Spleen (tissue), 11 donors: ENCODE results near the gene SFXN2. TPM values are rescaled to one million over a fixed set of nuclear protein-coding genes. Genes with fewer than 3 reads are reported as not detected.

Source experiments
- DNase-seq: peaks from one replicate; pipeline ENCODE4 v3.0.0-alpha.2; 2020
- H3K27ac ChIP-seq, 8 donors: fragments of 200-600 bp; sonication (generic) in 7 of 8; 1 replicate in 4 of 8; 2 replicates in 4 of 8; pipeline versions ENCODE4 v1.5.0 to v1.8.0; 2016 to 2021; ENCODE audit warnings: inconsistent platforms in 4 of 8, mild to moderate bottlenecking in 4 of 8, moderate library complexity in 1 of 8
- H3K27me3 ChIP-seq, 7 donors: fragments of 200-600 bp; sonication (generic) in 6 of 7; replicated peaks in 1 of 7; 1 replicate in 4 of 7; 2 replicates in 3 of 7; pipeline versions ENCODE4 v1.5.0 to v1.8.0; 2016 to 2021; ENCODE audit warnings: inconsistent platforms in 3 of 7, mild to moderate bottlenecking in 1 of 7
- H3K36me3 ChIP-seq, 6 donors: fragments of 200-600 bp; sonication (generic) in 5 of 6; 1 replicate in 4 of 6; 2 replicates in 2 of 6; pipeline versions ENCODE4 v1.5.0 to v1.8.0; 2016 to 2021; ENCODE audit warnings: inconsistent platforms in 2 of 6
- H3K4me1 ChIP-seq, 6 donors: fragments of 200-600 bp; sonication (generic) in 5 of 6; 1 replicate in 3 of 6; 2 replicates in 3 of 6; pipeline versions ENCODE4 v1.5.0 to v1.8.0; 2016 to 2021; ENCODE audit warnings: inconsistent platforms in 3 of 6
- H3K4me3 ChIP-seq, 8 donors: fragments of 200-600 bp; sonication (generic) in 7 of 8; 1 replicate in 4 of 8; 2 replicates in 4 of 8; pipeline versions ENCODE4 v1.5.0 to v1.8.0; 2016 to 2021; ENCODE audit warnings: inconsistent platforms in 4 of 8, mild to moderate bottlenecking in 4 of 8, moderate library complexity in 2 of 8
- H3K9me3 ChIP-seq, 8 donors: fragments of 200-600 bp; sonication (generic) in 7 of 8; 1 replicate in 4 of 8; 2 replicates in 4 of 8; pipeline versions ENCODE4 v1.5.0 to v1.8.0; 2016 to 2021; ENCODE audit warnings: inconsistent platforms in 4 of 8
- CTCF ChIP-seq, 11 experiments: fragments of 200-600 bp in 7 of 11; fragments of 450-650 bp in 4 of 11; sonication (generic) in 4 of 11; IDR thresholded peaks in 8 of 11; conservative IDR thresholded peaks in 3 of 11; 1 replicate in 7 of 11; 2 replicates in 4 of 11; pipeline versions ENCODE4 v1.4.0 to v1.8.0; 2016 to 2021; ENCODE audit warnings: antibody characterized with exemption in 11 of 11, inconsistent platforms in 4 of 11, mild to moderate bottlenecking in 1 of 11
- POLR2A ChIP-seq, 3 donors: fragments of 450-650 bp; IDR thresholded peaks; one replicate each; pipeline ENCODE4 v1.5.1; 2017; ENCODE audit warnings: antibody characterized with exemption in 3 of 3, mild to moderate bottlenecking in 1 of 3
- POLR2AphosphoS5 ChIP-seq, 3 donors: sonication (generic); formaldehyde crosslinking; IDR thresholded peaks; one replicate each; pipeline ENCODE4 v1.5.1; 2017; ENCODE audit warnings: antibody characterized with exemption in 3 of 3
- WGBS, 5 donors: extraction: QIAGEN DNeasy Blood & Tissue Kit in 3 of 5; methylation state at CpG; one replicate each; pipeline versions ENCODE4 v1.1.5 to v1.1.7; 2013 to 2018; 5-methylcytosine and 5-hydroxymethylcytosine counted together
- intact Hi-C: fragments of 100-400 bp; cut with DNase I; formaldehyde crosslinking; loops from one replicate; pipeline ENCODE4 v1.15.0; 2023; ENCODE audit warnings: low total_unique reads
- polyA plus RNA-seq, 3 donors: library from polyadenylated mRNA; stranded (reverse); fragments of 200-250 nt; gene quantifications; one replicate each; pipeline ENCODE4 v1.2.1, GENCODE V29; 2013
- total RNA-seq, 7 donors: library from RNA; depleted of rRNA in 3 of 7; stranded (reverse); fragments of >200 nt in 3 of 7; fragmentation: NEBNext Ultra II Directional in 4 of 7; extraction: Animal tissue kit (Norgen Biotek cat#: 25700) in 4 of 7; gene quantifications; one replicate each; pipeline versions ENCODE4 v1.1.0 to v1.2.1, GENCODE V29; 2016 to 2021
- donor health status: healthy with polysubstance abuse.
- donor health status: DM: no; HTN: no; CAD: no; lungs with moderate emphysema.
- donor health status: DM: no; HTN: no; CAD: no.
- donor health status: Bipolar disorder and iron deficiency.
- donor health status: healthy.
- donor health status: DM: no; HTN: no; CAD: no.
- donor health status: DM: yes; HTN: yes; CAD: no.

SFXN2 gene
- total and polyA plus RNA-seq, 10 donors: 3.0 to 12.8 (median 9.8) TPM

- H3K9me3 ChIP-seq: no peaks in the 10 kb centered on the region
- WGBS, 5 donors: 52 to 60% (median 55%) methylated on average over 30 of the region's 30 CpGs
- peaks cover 0 to 14% (median 10%) of the 10 kb centered on the region in 6 donors for H3K4me1 ChIP-seq
- H3K27ac ChIP-seq: peak overlapping the region in 2 of 8 donors; percentile 29 to 40
- H3K4me3 ChIP-seq: no peak overlapping the region
- TF ChIP-seq POLR2AphosphoS5 (IDR thresholded peaks at IDR 0.05) (peak; percentile 59 to 67 (median 62)), CTCF (IDR thresholded peaks at IDR 0.05 in 8 of 11, conservative IDR thresholded peaks at IDR 0.05 in 3 of 11) (peak; percentile 76 to 97 (median 88)), POLR2A (IDR thresholded peaks at IDR 0.05) (no peak)
- intact Hi-C loops: loop anchor here (5.0 kb wide), 1 partner anchor 173 kb away; no protein-coding TSS in a partner anchor
- H3K36me3 ChIP-seq: peaks cover 0 to 71% (median 6%) of the 10 kb centered on the region in 6 donors
- DNase-seq: peak; percentile 93
- no peaks in the 10 kb centered on the region for H3K27me3 ChIP-seq
These were observed 14.9 kb downstream of the SFXN2 start for GRCh38 chr10:102729029-102730026.

- no peak overlapping the region for H3K4me3 ChIP-seq
- H3K4me1 ChIP-seq: peaks cover 0 to 14% (median 10%) of the 10 kb centered on the region in 6 donors
- intact Hi-C loops: loop anchor here (5.0 kb wide), 1 partner anchor 171 kb away; no protein-coding TSS in a partner anchor
- no peak for DNase-seq
- 69 to 89% (median 71%) methylated on average over 5 of the region's 5 CpGs for WGBS, 5 donors
- peaks cover 0 to 74% (median 6%) of the 10 kb centered on the region in 6 donors for H3K36me3 ChIP-seq
- H3K27ac ChIP-seq: peak overlapping the region in 3 of 8 donors; percentile 3 to 31 (median 18)
- H3K27me3 ChIP-seq: no peaks in the 10 kb centered on the region
- TF ChIP-seq POLR2AphosphoS5 (IDR thresholded peaks at IDR 0.05): peak in 2 of 3 donors; percentile 63 to 70
- TF ChIP-seq POLR2A (IDR thresholded peaks at IDR 0.05): no peak
- H3K9me3 ChIP-seq: no peaks in the 10 kb centered on the region
These were observed 16.9 kb downstream of the SFXN2 start for GRCh38 chr10:102731222-102731800.

- H3K9me3 ChIP-seq: no peaks in the 10 kb centered on the region
- H3K27ac ChIP-seq: no peak overlapping the region
- no peak overlapping the region for H3K4me3 ChIP-seq
- DNase-seq: no peak
- H3K4me1 ChIP-seq: peaks cover 0 to 14% (median 10%) of the 10 kb centered on the region in 6 donors
- TF ChIP-seq POLR2A (IDR thresholded peaks at IDR 0.05) (no peak), CTCF (IDR thresholded peaks at IDR 0.05 in 8 of 11, conservative IDR thresholded peaks at IDR 0.05 in 3 of 11) (no peak), POLR2AphosphoS5 (IDR thresholded peaks at IDR 0.05) (no peak)
- WGBS, 5 donors: 69 to 100% (median 73%) methylated on average over 1 of the region's 1 CpG; no CpG with 5 or more reads in 1 of the 5 donors
- intact Hi-C loops: loop anchor here (5.0 kb wide), 1 partner anchor 170 kb away; no protein-coding TSS in a partner anchor
- no peaks in the 10 kb centered on the region for H3K27me3 ChIP-seq
- peaks cover 0 to 69% (median 0%) of the 10 kb centered on the region in 6 donors for H3K36me3 ChIP-seq
These were observed 18.2 kb downstream of the SFXN2 start for GRCh38 chr10:102732661-102733060.

- WGBS, 5 donors: 77 to 91% (median 83%) methylated on average over 9 of the region's 9 CpGs
These were observed 20.7 kb downstream of the SFXN2 start for GRCh38 chr10:102735065-102735562.

More at GRCh38 chr10:102735065-102735562, 20.7 kb downstream of the SFXN2 start:
- DNase-seq: no peak
- peaks cover 0 to 14% (median 10%) of the 10 kb centered on the region in 6 donors for H3K4me1 ChIP-seq
- intact Hi-C loops: no loop called here
- H3K4me3 ChIP-seq: no peak overlapping the region
- peak overlapping the region in 3 of 8 donors; percentile 20 to 43 (median 31) for H3K27ac ChIP-seq
- no peaks in the 10 kb centered on the region for H3K27me3 ChIP-seq
- peaks cover 0 to 57% (median 0%) of the 10 kb centered on the region in 6 donors for H3K36me3 ChIP-seq
- no peaks in the 10 kb centered on the region for H3K9me3 ChIP-seq
- TF ChIP-seq POLR2A (IDR thresholded peaks at IDR 0.05) (no peak), POLR2AphosphoS5 (IDR thresholded peaks at IDR 0.05) (no peak), CTCF (IDR thresholded peaks at IDR 0.05 in 8 of 11, conservative IDR thresholded peaks at IDR 0.05 in 3 of 11) (no peak)
